ENCODE results near the gene ZFAND3. TPM values are rescaled to one million over a fixed set of nuclear protein-coding genes. Genes with fewer than 3 reads are reported as not detected.

ZFAND3 gene
- total and polyA plus RNA-seq, 10 of the 15 experiments (the other 5 are each of a cell fraction or from before 2014, with no cell fraction given): 0.90 to 34.4 (median 16.3) TPM

DNA sequence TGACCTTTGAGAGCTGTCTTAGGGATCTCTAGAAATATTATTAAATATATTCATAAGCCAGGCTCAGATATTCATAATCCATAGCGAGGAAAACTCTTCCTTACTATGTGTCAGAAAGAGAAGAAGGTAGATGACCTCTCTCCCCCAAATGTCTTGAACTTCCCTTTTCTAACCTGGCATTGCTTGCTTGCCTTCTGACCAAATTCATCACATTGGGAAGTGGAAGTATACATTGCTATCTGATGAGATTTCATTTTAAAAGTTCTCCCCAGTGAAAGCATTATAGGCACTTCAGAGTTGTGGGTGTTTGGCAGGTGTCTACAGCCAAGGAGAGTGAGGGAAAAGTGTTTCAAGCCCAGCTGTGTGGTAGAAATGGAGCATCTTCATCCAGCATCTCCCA is 197.3 kb downstream of the ZFAND3 start:
- H3K9me3 ChIP-seq (replicated peaks; ENCODE audit: control insufficient read depth, insufficient read depth, low read length): no peaks in the 10 kb centered on the region
- 0 out of 2 replicates have a peak, but pooled peaks cover 3% of the 10 kb centered on the region for H4K20me1 ChIP-seq (ENCODE audit: control insufficient read depth, insufficient read depth)
- CTCF ChIA-PET: interaction anchor here (0.6 to 2.8 kb wide), 12 partner anchors 10 to 477 kb away, joined by 3 to 14 read pairs (median 4); no protein-coding TSS in a partner anchor

More for the DNA sequence above, 197.3 kb downstream of the ZFAND3 start:
- Histone ChIP-seq H3K27ac (ENCODE audit: control insufficient read depth, insufficient read depth) (no peak overlapping the region), H3K27me3 (replicated peaks in 1 of 2; ENCODE audit: control insufficient read depth in 2 of 2, insufficient read depth in 2 of 2, low read length in 1 of 2) (no peaks in the 10 kb centered on the region), H2AFZ (ENCODE audit: control insufficient read depth, low read depth, low read length) (no peak overlapping the region), H3K4me2 (ENCODE audit: control insufficient read depth, insufficient read depth) (no peak overlapping the region), H3K4me3 (no peak overlapping the region), H3K4me1 (ENCODE audit: control insufficient read depth, insufficient read depth, low read length) (no peaks in the 10 kb centered on the region), H3K79me2 (ENCODE audit: control insufficient read depth, insufficient read depth, low read length) (peaks cover 5% of the 10 kb centered on the region), H3K36me3 (ENCODE audit: control insufficient read depth in 2 of 2, insufficient read depth in 2 of 2, low read length in 1 of 2) (no peaks in the 10 kb centered on the region), H3K9ac (ENCODE audit: control insufficient read depth, insufficient read depth, low read length) (no peak overlapping the region)
- no TSS peak for BruUV-seq (replicated peaks)
- ChIA-PET RAD21 (ENCODE audit: unreplicated experiment) (interaction anchor here (1.3 to 2.0 kb wide), 4 partner anchors 17 to 477 kb away, joined by 4 to 6 read pairs (median 4); no protein-coding TSS in a partner anchor), POLR2A (interaction anchor here (0.7 to 1.1 kb wide), 2 partner anchors 199 to 1416 kb away, joined by 3 to 4 read pairs; no protein-coding TSS in a partner anchor), SMC1A (ENCODE audit: uncharacterized antibody, unreplicated experiment) (interaction anchor here (1.0 to 2.4 kb wide), 7 partner anchors 10 to 477 kb away, joined by 3 to 10 read pairs (median 7); no protein-coding TSS in a partner anchor)
- in situ Hi-C loops (cut with MboI): loop anchor here (25.0 kb wide), 1 partner anchor 305 kb away; no protein-coding TSS in a partner anchor
- FAIRE-seq (no peak), DNase-seq (ENCODE audit: low read depth, low spot score) (no peak), ATAC-seq (no peak; the same call in 2 of the 3 replicates)
- intact Hi-C loops (cut with micrococcal nuclease; ENCODE audit: unreplicated experiment): loop anchor here (10.0 kb wide), 1 partner anchor 152 kb away; no protein-coding TSS in a partner anchor
- TF ChIP-seq, protein P1, sequence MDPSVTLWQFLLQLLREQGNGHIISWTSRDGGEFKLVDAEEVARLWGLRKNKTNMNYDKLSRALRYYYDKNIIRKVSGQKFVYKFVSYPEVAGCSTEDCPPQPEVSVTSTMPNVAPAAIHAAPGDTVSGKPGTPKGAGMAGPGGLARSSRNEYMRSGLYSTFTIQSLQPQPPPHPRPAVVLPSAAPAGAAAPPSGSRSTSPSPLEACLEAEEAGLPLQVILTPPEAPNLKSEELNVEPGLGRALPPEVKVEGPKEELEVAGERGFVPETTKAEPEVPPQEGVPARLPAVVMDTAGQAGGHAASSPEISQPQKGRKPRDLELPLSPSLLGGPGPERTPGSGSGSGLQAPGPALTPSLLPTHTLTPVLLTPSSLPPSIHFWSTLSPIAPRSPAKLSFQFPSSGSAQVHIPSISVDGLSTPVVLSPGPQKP (IDR thresholded peaks at IDR 0.05; ENCODE audit: low read depth, low read length): no peak
- TF ChIP-seq YBX1 (IDR thresholded peaks at IDR 0.05): no peak
- TF ChIP-seq, protein P2, sequence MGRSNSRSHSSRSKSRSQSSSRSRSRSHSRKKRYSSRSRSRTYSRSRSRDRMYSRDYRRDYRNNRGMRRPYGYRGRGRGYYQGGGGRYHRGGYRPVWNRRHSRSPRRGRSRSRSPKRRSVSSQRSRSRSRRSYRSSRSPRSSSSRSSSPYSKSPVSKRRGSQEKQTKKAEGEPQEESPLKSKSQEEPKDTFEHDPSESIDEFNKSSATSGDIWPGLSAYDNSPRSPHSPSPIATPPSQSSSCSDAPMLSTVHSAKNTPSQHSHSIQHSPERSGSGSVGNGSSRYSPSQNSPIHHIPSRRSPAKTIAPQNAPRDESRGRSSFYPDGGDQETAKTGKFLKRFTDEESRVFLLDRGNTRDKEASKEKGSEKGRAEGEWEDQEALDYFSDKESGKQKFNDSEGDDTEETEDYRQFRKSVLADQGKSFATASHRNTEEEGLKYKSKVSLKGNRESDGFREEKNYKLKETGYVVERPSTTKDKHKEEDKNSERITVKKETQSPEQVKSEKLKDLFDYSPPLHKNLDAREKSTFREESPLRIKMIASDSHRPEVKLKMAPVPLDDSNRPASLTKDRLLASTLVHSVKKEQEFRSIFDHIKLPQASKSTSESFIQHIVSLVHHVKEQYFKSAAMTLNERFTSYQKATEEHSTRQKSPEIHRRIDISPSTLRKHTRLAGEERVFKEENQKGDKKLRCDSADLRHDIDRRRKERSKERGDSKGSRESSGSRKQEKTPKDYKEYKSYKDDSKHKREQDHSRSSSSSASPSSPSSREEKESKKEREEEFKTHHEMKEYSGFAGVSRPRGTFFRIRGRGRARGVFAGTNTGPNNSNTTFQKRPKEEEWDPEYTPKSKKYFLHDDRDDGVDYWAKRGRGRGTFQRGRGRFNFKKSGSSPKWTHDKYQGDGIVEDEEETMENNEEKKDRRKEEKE (IDR thresholded peaks at IDR 0.05): no peak
- TF ChIP-seq DPF2 (IDR thresholded peaks at IDR 0.05): no peak
- no peak for TF ChIP-seq CHD1 (IDR thresholded peaks at IDR 0.05; ENCODE audit: low read depth, low read length)
- TF ChIP-seq, protein P3, sequence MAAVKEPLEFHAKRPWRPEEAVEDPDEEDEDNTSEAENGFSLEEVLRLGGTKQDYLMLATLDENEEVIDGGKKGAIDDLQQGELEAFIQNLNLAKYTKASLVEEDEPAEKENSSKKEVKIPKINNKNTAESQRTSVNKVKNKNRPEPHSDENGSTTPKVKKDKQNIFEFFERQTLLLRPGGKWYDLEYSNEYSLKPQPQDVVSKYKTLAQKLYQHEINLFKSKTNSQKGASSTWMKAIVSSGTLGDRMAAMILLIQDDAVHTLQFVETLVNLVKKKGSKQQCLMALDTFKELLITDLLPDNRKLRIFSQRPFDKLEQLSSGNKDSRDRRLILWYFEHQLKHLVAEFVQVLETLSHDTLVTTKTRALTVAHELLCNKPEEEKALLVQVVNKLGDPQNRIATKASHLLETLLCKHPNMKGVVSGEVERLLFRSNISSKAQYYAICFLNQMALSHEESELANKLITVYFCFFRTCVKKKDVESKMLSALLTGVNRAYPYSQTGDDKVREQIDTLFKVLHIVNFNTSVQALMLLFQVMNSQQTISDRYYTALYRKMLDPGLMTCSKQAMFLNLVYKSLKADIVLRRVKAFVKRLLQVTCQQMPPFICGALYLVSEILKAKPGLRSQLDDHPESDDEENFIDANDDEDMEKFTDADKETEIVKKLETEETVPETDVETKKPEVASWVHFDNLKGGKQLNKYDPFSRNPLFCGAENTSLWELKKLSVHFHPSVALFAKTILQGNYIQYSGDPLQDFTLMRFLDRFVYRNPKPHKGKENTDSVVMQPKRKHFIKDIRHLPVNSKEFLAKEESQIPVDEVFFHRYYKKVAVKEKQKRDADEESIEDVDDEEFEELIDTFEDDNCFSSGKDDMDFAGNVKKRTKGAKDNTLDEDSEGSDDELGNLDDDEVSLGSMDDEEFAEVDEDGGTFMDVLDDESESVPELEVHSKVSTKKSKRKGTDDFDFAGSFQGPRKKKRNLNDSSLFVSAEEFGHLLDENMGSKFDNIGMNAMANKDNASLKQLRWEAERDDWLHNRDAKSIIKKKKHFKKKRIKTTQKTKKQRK (IDR thresholded peaks at IDR 0.05; ENCODE audit: low read depth, low read length): no peak
- TF ChIP-seq SIX5 (IDR thresholded peaks at IDR 0.05; ENCODE audit: low read depth, low read length, severe bottlenecking): no peak
- TF ChIP-seq HDAC2 (IDR thresholded peaks at IDR 0.05): no peak
- TF ChIP-seq TCF7 (IDR thresholded peaks at IDR 0.05; ENCODE audit: borderline replicate concordance): no peak
- no peak for TF ChIP-seq HDAC6 (IDR thresholded peaks at IDR 0.05; ENCODE audit: unreplicated experiment)
- no peak for TF ChIP-seq TARDBP (IDR thresholded peaks at IDR 0.05; ENCODE audit: borderline replicate concordance)
- no peak for TF ChIP-seq NFYB (IDR thresholded peaks at IDR 0.05; ENCODE audit: insufficient read depth, low read depth, low read length)
- 89% methylated on average over 1 of the region's 1 CpG for WGBS (ENCODE audit: insufficient coverage, insufficient replicate concordance, low lambda C conversion rate, missing lambda C conversion rate)
